HCT116 (cell line): Measurements from ENCODE around the gene BTBD6.

Source experiments
- CTCF ChIP-seq, 3 experiments: fragments of 200-600 bp in 1 of 3; sonication (generic) in 1 of 3; IDR thresholded peaks in 2 of 3; conservative IDR thresholded peaks in 1 of 3; 2 replicates each; pipeline ENCODE4 v1.5.1; 2012 to 2017; ENCODE audit warnings: low read depth in 2 of 3, low read length in 2 of 3, antibody characterized with exemption in 1 of 3, borderline replicate concordance in 1 of 3, control low read depth in 1 of 3, mild to moderate bottlenecking in 1 of 3, mixed read lengths in 1 of 3, mixed run types in 1 of 3, moderate library complexity in 1 of 3; ENCODE audit not compliant: insufficient read depth in 1 of 3
- EZH2 ChIP-seq: fragments of 200-600 bp; sonication (generic); IDR thresholded peaks from 2 replicates; pipeline ENCODE4 v1.6.1; 2017; ENCODE audit warnings: antibody characterized with exemption, mixed run types
- EZH2phosphoT487 ChIP-seq: fragments of 200-600 bp; IDR thresholded peaks from 2 replicates; pipeline ENCODE4 v1.6.1; 2018; ENCODE audit warnings: antibody characterized with exemption, borderline replicate concordance
- POLR2A ChIP-seq: IDR thresholded peaks from 2 replicates; pipeline ENCODE4 v1.7.0; 2011; ENCODE audit warnings: borderline replicate concordance; ENCODE audit not compliant: insufficient read depth, insufficient read length; ENCODE audit errors: extremely low read depth
- POLR2AphosphoS5 ChIP-seq: IDR thresholded peaks from 2 replicates; pipeline ENCODE4 v1.6.1; 2011; ENCODE audit warnings: mild to moderate bottlenecking, low read depth, low read length, moderate library complexity
- RAD21 ChIP-seq: IDR thresholded peaks from 2 replicates; pipeline ENCODE4 v1.6.1; 2012; ENCODE audit warnings: low read depth, mild to moderate bottlenecking
- SIN3A ChIP-seq: IDR thresholded peaks from 2 replicates; pipeline ENCODE4 v1.6.1; 2012; ENCODE audit warnings: low read depth
- SRF ChIP-seq: IDR thresholded peaks from 2 replicates; pipeline ENCODE4 v1.6.1; 2012; ENCODE audit warnings: low read depth

GRCh38 chr14:105279642-105280361 is 31.5 kb downstream of the BTBD6 start:
- TF ChIP-seq CTCF (IDR thresholded peaks at IDR 0.05 in 2 of 3, conservative IDR thresholded peaks at IDR 0.05 in 1 of 3; ENCODE audit: borderline replicate concordance in 1 of 3, insufficient read depth in 1 of 3, low read depth in 2 of 3, low read length in 2 of 3): no peak
- no peak for TF ChIP-seq EZH2
- no peak for TF ChIP-seq SIN3A
- no peak for TF ChIP-seq POLR2AphosphoS5
- no peak for TF ChIP-seq POLR2A
- TF ChIP-seq EZH2phosphoT487: no peak
- no peak for TF ChIP-seq SRF
- no peak for TF ChIP-seq RAD21
